GM23338 (cell line): ENCODE measurements around the gene WNK2. TPM values are rescaled to one million over a fixed set of nuclear protein-coding genes. Genes with fewer than 3 reads are reported as not detected.

Experiments
- ATAC-seq: fragments of 200-7000 bp; cut with Tn5 transposase; 3 replicates; pipeline ENCODE4 v1.9.1; 2020
- DNase-seq: peaks from one replicate; pipeline ENCODE4 v3.0.0-alpha.2; 2015; ENCODE audit warnings: low spot score
- H2AFZ ChIP-seq: fragments of 200-600 bp; sonication (generic); 2 replicates; pipeline ENCODE4 v1.8.0; 2016; ENCODE audit warnings: antibody characterized with exemption, mild to moderate bottlenecking, moderate library complexity
- H3F3A ChIP-seq: fragments of 200-600 bp; sonication (generic); replicated peaks from 2 replicates; pipeline ENCODE4 v1.8.0; 2017; ENCODE audit warnings: antibody characterized with exemption, mixed run types, low read depth
- H3K27ac ChIP-seq: fragments of 200-600 bp; sonication (generic); 2 replicates; pipeline ENCODE4 v1.6.1; 2016; ENCODE audit warnings: low read depth
- H3K27me3 ChIP-seq: fragments of 200-600 bp; sonication (generic); 2 replicates; pipeline ENCODE4 v1.8.0; 2016; ENCODE audit warnings: mild to moderate bottlenecking, mixed run types, moderate library complexity; ENCODE audit not compliant: insufficient read depth
- H3K36me3 ChIP-seq: fragments of 200-600 bp; sonication (generic); 2 replicates; pipeline ENCODE4 v1.8.0; 2016; ENCODE audit warnings: mild to moderate bottlenecking; ENCODE audit not compliant: insufficient read depth
- H3K4me1 ChIP-seq: fragments of 200-600 bp; sonication (generic); 2 replicates; pipeline ENCODE4 v1.8.0; 2016; ENCODE audit warnings: mild to moderate bottlenecking, moderate library complexity; ENCODE audit not compliant: insufficient read depth
- H3K4me2 ChIP-seq: fragments of 200-600 bp; sonication (generic); 2 replicates; pipeline ENCODE4 v1.7.1; 2017; ENCODE audit warnings: mixed run types
- H3K4me3 ChIP-seq: fragments of 200-600 bp; sonication (generic); 2 replicates; pipeline ENCODE4 v1.6.1; 2016; ENCODE audit warnings: mixed run types
- H3K79me2 ChIP-seq: fragments of 200-600 bp; sonication (generic); replicated peaks from 2 replicates; pipeline ENCODE4 v1.8.0; 2017; ENCODE audit warnings: mild to moderate bottlenecking; ENCODE audit not compliant: insufficient read depth
- H3K9me2 ChIP-seq: fragments of 200-600 bp; sonication (generic); 2 replicates; pipeline ENCODE4 v1.8.0; 2017; ENCODE audit not compliant: insufficient read depth
- H4K20me1 ChIP-seq: fragments of 200-600 bp; sonication (generic); replicated peaks from 2 replicates; pipeline ENCODE4 v1.8.0; 2017; ENCODE audit warnings: mild to moderate bottlenecking; ENCODE audit not compliant: insufficient read depth
- H3K27ac Mint-ChIP-seq: 2 replicates; pipeline ENCODE4 v1.8.0; 2020; ENCODE audit warnings: inconsistent platforms, mild to moderate bottlenecking, moderate library complexity, mixed read lengths
- H3K27me3 Mint-ChIP-seq: 3 replicates; pipeline ENCODE4 v1.8.0; 2022; ENCODE audit warnings: low read depth, mild to moderate bottlenecking, moderate library complexity, mixed read lengths, inconsistent platforms; ENCODE audit not compliant: insufficient read depth, poor library complexity
- H3K36me3 Mint-ChIP-seq: 3 replicates; pipeline ENCODE4 v1.8.0; 2021; ENCODE audit warnings: low read depth, mild to moderate bottlenecking, inconsistent platforms, moderate library complexity, mixed read lengths
- H3K4me1 Mint-ChIP-seq: 3 replicates; pipeline ENCODE4 v1.8.0; 2020; ENCODE audit warnings: mild to moderate bottlenecking, inconsistent platforms, mixed read lengths
- H3K4me3 Mint-ChIP-seq: 3 replicates; pipeline ENCODE4 v1.8.0; 2021; ENCODE audit warnings: moderate library complexity, mild to moderate bottlenecking, inconsistent platforms, mixed read lengths
- H3K9me3 Mint-ChIP-seq: 3 replicates; pipeline ENCODE4 v1.8.0; 2020; ENCODE audit warnings: moderate library complexity, mild to moderate bottlenecking, inconsistent platforms, mixed read lengths
- CREB1 ChIP-seq: fragments of 250-450 bp; sonication (Bioruptor Pico); IDR thresholded peaks from 2 replicates; pipeline ENCODE4 v1.5.0; 2020; ENCODE audit warnings: low read depth, mild to moderate bottlenecking, moderate library complexity
- EZH2phosphoT487 ChIP-seq: fragments of 200-600 bp; sonication (generic); IDR thresholded peaks from one replicate; pipeline ENCODE4 v1.8.1; 2018; ENCODE audit warnings: antibody characterized with exemption; ENCODE audit not compliant: unreplicated experiment
- POLR2AphosphoS5 ChIP-seq: IDR thresholded peaks from 2 replicates; pipeline ENCODE4 v1.6.1; 2016; ENCODE audit warnings: antibody characterized with exemption, low read depth
- STAT1 ChIP-seq: IDR thresholded peaks from one replicate; pipeline ENCODE4 v1.6.1; 2016; ENCODE audit warnings: antibody characterized with exemption; ENCODE audit not compliant: unreplicated experiment
- ZNF114 ChIP-seq: fragments of 250-450 bp; sonication (Bioruptor Pico); IDR thresholded peaks from 2 replicates; pipeline ENCODE4 v1.5.0; 2020; ENCODE audit warnings: mild to moderate bottlenecking, moderate library complexity
- ZNF331 ChIP-seq: fragments of 250-450 bp; sonication (Bioruptor Pico); IDR thresholded peaks from 2 replicates; pipeline ENCODE4 v1.5.0; 2020; ENCODE audit warnings: low read depth, mild to moderate bottlenecking, moderate library complexity
- polyA plus RNA-seq: library from polyadenylated mRNA; unstranded; fragments of >200 nt; fragmentation: Nextera tagmentation; extraction: Ambion mirVana; gene quantifications from 2 replicates; pipeline ENCODE4 v1.2.1, GENCODE V29; 2016
- total RNA-seq: library from RNA; depleted of rRNA; stranded (reverse); fragments of >200 nt; shearing (Covaris generic); gene quantifications from 2 replicates; pipeline ENCODE4 v1.2.3, GENCODE V29; 2014
- TF ChIP-seq, protein P1 (sequence below): IDR thresholded peaks from one replicate; pipeline ENCODE4 v1.6.1; 2018; ENCODE audit warnings: antibody characterized with exemption; ENCODE audit not compliant: unreplicated experiment
- TF ChIP-seq, protein P2 (sequence below), 2 experiments: fragments of 200-600 bp in 1 of 2; sonication (generic) in 1 of 2; conservative IDR thresholded peaks; 2 replicates each; pipeline versions ENCODE4 v1.5.1 to v1.6.1; 2016 to 2017; ENCODE audit warnings: antibody characterized with exemption in 2 of 2, low read depth in 2 of 2, mild to moderate bottlenecking in 2 of 2, moderate library complexity in 1 of 2

The WNK2 gene
- total and polyA plus RNA-seq, 2 experiments from 2014 or later: 56.4 to 102 TPM

DNA sequence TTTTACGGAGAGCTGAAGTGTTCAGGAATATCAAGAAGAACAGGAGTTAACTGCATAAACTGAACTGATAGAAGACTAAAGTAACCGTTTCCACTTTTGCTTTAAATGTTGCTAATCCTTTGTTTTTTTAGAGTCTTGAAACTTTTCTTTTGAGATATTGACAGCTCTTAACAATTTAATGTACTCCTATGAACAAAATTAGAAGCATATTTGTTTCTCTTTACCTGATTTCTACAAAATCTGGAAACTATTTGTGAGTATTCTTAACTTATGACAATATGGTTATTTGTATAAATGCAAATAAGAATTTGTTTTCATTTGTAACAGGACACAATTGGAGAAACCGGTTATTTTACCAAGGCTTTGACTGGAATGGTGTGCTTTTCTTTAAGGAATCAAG is 178.1 kb downstream of the WNK2 start:
- H3K4me3 Mint-ChIP-seq: no peak overlapping the region
- H3K9me3 Mint-ChIP-seq: peaks cover 78% of the 10 kb centered on the region
- H3F3A ChIP-seq: peaks cover 41% of the 10 kb centered on the region
- H3K27ac Mint-ChIP-seq: no peak overlapping the region
- H3K36me3 ChIP-seq: peaks cover 61% of the 10 kb centered on the region
- no peak overlapping the region for H3K4me3 ChIP-seq
- H4K20me1 ChIP-seq: peaks cover 18% of the 10 kb centered on the region
- H3K27ac ChIP-seq: no peak overlapping the region
- H2AFZ ChIP-seq: no peak overlapping the region
- DNase-seq (no peak), ATAC-seq (no peak)
- H3K4me1 ChIP-seq: peaks cover 17% of the 10 kb centered on the region
- H3K27me3 ChIP-seq: no peaks in the 10 kb centered on the region
- H3K27me3 Mint-ChIP-seq: peaks cover 7% of the 10 kb centered on the region
- no peak for TF ChIP-seq ZNF331 (CRISPR knock-in tag)
- peaks cover 78% of the 10 kb centered on the region for H3K36me3 Mint-ChIP-seq
- H3K79me2 ChIP-seq: peaks cover 21% of the 10 kb centered on the region
- no peaks in the 10 kb centered on the region for H3K9me2 ChIP-seq
- H3K4me1 Mint-ChIP-seq: peaks cover 13% of the 10 kb centered on the region
- no peak overlapping the region for H3K4me2 ChIP-seq

DNA sequence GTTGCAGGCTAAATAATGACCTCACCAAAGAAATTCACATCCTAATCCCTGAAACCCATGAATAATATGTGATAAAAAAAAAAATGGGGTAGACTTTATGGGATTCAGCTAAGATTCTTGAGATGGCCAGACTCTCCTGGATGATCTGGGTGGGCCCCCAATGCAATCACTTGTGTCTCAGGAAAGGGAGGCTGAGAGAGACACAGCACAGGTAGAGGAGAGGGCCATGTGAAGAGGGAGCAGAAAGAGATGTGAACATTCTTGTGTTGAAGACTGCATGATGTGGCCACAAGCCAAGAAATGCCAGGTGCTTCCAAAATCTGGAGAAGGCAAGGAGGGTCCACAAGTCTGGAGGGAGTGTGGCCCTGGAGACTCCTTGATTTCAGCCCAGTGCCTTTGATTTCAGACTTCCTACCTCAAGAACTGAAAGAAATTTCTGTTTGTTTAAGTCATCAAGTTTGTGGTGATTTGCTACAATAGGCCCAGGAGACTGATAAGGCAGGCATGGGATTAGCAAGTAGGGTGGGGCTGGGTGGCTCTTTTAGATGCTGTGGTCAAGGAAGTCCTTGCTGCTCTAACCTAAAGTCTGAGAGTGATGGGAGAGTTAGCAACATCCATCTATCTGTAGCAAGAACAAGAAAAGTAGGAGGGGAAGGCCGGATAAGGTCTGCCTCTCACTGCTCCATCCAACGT is 180.9 kb downstream of the WNK2 start:
- H3K36me3 ChIP-seq: peaks cover 35% of the 10 kb centered on the region
- Mint-ChIP-seq H3K27ac (no peak overlapping the region), H3K4me3 (no peak overlapping the region), H3K4me1 (no peaks in the 10 kb centered on the region), H3K9me3 (peaks cover 57% of the 10 kb centered on the region), H3K36me3 (peaks cover 52% of the 10 kb centered on the region), H3K27me3 (peaks cover 7% of the 10 kb centered on the region)
- TF ChIP-seq CREB1 (CRISPR knock-in tag) (no peak), STAT1 (no peak), ZNF114 (no peak), POLR2AphosphoS5 (peak; percentile 13; the same call in 1 of the 2 replicates), ZNF331 (CRISPR knock-in tag) (no peak), EZH2phosphoT487 (no peak)
- TF ChIP-seq, protein P1, sequence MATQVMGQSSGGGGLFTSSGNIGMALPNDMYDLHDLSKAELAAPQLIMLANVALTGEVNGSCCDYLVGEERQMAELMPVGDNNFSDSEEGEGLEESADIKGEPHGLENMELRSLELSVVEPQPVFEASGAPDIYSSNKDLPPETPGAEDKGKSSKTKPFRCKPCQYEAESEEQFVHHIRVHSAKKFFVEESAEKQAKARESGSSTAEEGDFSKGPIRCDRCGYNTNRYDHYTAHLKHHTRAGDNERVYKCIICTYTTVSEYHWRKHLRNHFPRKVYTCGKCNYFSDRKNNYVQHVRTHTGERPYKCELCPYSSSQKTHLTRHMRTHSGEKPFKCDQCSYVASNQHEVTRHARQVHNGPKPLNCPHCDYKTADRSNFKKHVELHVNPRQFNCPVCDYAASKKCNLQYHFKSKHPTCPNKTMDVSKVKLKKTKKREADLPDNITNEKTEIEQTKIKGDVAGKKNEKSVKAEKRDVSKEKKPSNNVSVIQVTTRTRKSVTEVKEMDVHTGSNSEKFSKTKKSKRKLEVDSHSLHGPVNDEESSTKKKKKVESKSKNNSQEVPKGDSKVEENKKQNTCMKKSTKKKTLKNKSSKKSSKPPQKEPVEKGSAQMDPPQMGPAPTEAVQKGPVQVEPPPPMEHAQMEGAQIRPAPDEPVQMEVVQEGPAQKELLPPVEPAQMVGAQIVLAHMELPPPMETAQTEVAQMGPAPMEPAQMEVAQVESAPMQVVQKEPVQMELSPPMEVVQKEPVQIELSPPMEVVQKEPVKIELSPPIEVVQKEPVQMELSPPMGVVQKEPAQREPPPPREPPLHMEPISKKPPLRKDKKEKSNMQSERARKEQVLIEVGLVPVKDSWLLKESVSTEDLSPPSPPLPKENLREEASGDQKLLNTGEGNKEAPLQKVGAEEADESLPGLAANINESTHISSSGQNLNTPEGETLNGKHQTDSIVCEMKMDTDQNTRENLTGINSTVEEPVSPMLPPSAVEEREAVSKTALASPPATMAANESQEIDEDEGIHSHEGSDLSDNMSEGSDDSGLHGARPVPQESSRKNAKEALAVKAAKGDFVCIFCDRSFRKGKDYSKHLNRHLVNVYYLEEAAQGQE: no peak
- TF ChIP-seq, protein P2, sequence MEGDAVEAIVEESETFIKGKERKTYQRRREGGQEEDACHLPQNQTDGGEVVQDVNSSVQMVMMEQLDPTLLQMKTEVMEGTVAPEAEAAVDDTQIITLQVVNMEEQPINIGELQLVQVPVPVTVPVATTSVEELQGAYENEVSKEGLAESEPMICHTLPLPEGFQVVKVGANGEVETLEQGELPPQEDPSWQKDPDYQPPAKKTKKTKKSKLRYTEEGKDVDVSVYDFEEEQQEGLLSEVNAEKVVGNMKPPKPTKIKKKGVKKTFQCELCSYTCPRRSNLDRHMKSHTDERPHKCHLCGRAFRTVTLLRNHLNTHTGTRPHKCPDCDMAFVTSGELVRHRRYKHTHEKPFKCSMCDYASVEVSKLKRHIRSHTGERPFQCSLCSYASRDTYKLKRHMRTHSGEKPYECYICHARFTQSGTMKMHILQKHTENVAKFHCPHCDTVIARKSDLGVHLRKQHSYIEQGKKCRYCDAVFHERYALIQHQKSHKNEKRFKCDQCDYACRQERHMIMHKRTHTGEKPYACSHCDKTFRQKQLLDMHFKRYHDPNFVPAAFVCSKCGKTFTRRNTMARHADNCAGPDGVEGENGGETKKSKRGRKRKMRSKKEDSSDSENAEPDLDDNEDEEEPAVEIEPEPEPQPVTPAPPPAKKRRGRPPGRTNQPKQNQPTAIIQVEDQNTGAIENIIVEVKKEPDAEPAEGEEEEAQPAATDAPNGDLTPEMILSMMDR (conservative IDR thresholded peaks at IDR 0.05; ENCODE audit: low read depth in 2 of 2): no peak
- DNase-seq (no peak), ATAC-seq (no peak)
- H3F3A ChIP-seq: peaks cover 32% of the 10 kb centered on the region
- H3K4me3 ChIP-seq: no peak overlapping the region
- H3K79me2 ChIP-seq: peaks cover 5% of the 10 kb centered on the region
- H3K9me2 ChIP-seq: no peaks in the 10 kb centered on the region
- H3K27ac ChIP-seq: peak overlapping the region; percentile 57
- no peak overlapping the region for H3K4me2 ChIP-seq
- peaks cover 18% of the 10 kb centered on the region for H4K20me1 ChIP-seq
- H2AFZ ChIP-seq: no peak overlapping the region
- peaks cover 6% of the 10 kb centered on the region; the same call in 1 of the 2 replicates for H3K4me1 ChIP-seq
- peaks cover 9% of the 10 kb centered on the region for H3K27me3 ChIP-seq
